ENCODE data around the gene LTBP3.

GRCh38 chr11:65504674-65505465, 53.3 kb downstream of the LTBP3 start:
- TF ChIP-seq EZH2 (IDR thresholded peaks at IDR 0.05; ENCODE audit: borderline replicate concordance, low read depth, low read length, severe bottlenecking) (no peak), CTCF (IDR thresholded peaks at IDR 0.05; ENCODE audit: extremely low read depth in 1 of 2, insufficient read depth in 1 of 2, low read depth in 1 of 2, low read length in 2 of 2) (no peak), POLR2A (IDR thresholded peaks at IDR 0.05; ENCODE audit: low read depth, low read length) (peak; percentile 5), POLR2AphosphoS5 (IDR thresholded peaks at IDR 0.05; ENCODE audit: insufficient read depth, low read depth, low read length) (peak; percentile 67), MAX (IDR thresholded peaks at IDR 0.05; ENCODE audit: insufficient read depth, insufficient read length) (no peak), JUN (IDR thresholded peaks at IDR 0.05; ENCODE audit: borderline replicate concordance, insufficient read depth, insufficient read length, low read depth) (no peak)

Measured in endothelial cell of umbilical vein (primary cell).